ENCODE results near the gene AVPR1B. TPM values are rescaled to one million over a fixed set of nuclear protein-coding genes. Genes with fewer than 3 reads are reported as not detected.

Gene AVPR1B
- total RNA-seq, 1 experiment from 2014 or later = not detected

- in situ Hi-C loops (cut with HindIII; ENCODE audit: low sequenced_read_pairs) = no loop called here
- no peak for DNase-seq (ENCODE audit: low spot score)
Observed at GRCh38 chr1:206060844-206061243, 56.3 kb downstream of the AVPR1B start.

Other genes starting within 250 kb of the AVPR1B start
- not detected in 2 replicates for gene SLC26A9, start 173.9 kb downstream of the AVPR1B start, total RNA-seq (2014; rRNA removed; shearing (Covaris generic))
- 0.85 TPM in 1 of 2 replicates, not detected in the other for gene RAB7B, start 114.0 kb downstream of the AVPR1B start, total RNA-seq (2014; rRNA removed; shearing (Covaris generic))
- gene CTSE, start 93.5 kb downstream of the AVPR1B start, total RNA-seq (2014; rRNA removed; shearing (Covaris generic)) = not detected in 2 replicates
- gene RHEX, start 64.2 kb downstream of the AVPR1B start, total RNA-seq (2014; rRNA removed; shearing (Covaris generic)) = not detected in 2 replicates
- gene FAM72A, start 85.5 kb upstream of the AVPR1B start, total RNA-seq (2014; rRNA removed; shearing (Covaris generic)) = 8.4 and 18.6 TPM in 2 replicates
- gene SRGAP2, start 86.2 kb upstream of the AVPR1B start, total RNA-seq (2014; rRNA removed; shearing (Covaris generic)) = 16.5 and 24.9 TPM in 2 replicates